RCC 7860 (cell line): Measurements from ENCODE around the gene BUB3.

ENCODE experiments used
- DNase-seq: peaks from one replicate; pipeline ENCODE4 v3.0.0-alpha.2; 2015; ENCODE audit warnings: low spot score
- FAIRE-seq: peaks from 2 replicates; lab custom pipeline; 2012; peaks lifted over from hg19 to GRCh38; lab: Jason Lieb, UNC

BUB3 gene

GRCh38 chr10:123154092-123154710 is at the start of gene BUB3:
Gene BUB3, plus strand, starts transcription at chr10:123154402. Its CDS starts 516 bp downstream, at chr10:123154918.
- peak; percentile 99 for DNase-seq
- peak; percentile 94 for FAIRE-seq

GRCh38 chr10:123109466-123109865 is 44.7 kb upstream of the BUB3 start:
- FAIRE-seq (no peak), DNase-seq (no peak)

DNA sequence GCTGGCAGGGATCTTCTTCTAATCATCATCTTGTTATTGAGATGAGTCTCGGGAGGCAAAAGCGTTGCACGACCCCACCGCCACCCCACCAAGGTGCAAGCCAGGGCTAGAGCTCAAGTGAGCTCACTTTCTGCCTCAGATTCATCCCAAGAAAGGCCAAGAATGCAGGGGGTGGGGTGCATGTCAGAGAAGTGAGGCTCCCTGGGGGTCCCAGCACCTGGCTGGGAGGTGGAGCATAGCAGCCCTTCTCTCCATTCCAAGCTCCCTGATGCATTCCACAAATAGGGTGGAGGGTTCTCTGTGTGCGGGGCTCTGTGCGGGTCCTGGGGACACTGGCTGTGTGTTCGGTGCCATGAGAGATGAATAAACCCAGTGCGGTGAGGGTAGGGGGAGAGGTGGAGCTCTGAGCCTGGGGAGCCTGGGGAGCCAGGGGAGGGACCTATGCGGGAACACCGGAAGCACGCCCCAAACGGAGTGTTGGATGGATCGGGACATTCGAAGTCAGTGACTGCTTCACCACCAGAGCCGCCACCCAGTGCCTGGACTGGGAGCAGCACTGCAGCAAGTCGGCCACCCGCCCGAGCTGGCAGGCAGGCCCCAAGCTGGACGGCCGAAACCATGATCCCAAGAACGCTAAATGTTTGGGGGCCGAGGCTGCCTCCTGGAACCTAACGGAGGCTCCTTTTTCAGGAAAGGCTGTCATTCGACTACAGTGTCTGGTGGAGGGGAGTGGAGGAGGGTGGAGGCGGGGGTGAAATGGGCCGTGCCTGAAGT is 36.4 kb upstream of the BUB3 start:
- DNase-seq (no peak), FAIRE-seq (no peak)

GRCh38 chr10:123119081-123119480 is 35.1 kb upstream of the BUB3 start:
- no peak for FAIRE-seq

DNA sequence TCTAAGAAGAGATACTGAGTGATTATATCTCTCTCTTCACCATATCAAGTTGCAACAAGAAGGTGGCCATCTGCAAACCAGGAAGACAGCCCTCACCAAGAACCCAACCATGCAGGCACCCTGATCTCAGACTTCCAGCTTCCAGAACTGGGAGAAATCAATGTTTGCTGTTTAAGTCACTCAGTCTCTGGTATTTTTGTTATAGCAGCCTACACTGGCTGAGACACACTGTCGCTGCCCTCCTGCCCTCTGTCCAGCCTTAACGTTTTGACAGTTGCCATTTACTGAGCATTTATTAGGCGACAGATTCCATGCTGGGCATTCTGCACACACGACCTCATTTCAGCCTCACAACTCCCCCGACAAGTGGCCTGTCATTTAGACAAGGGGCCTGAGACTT is 28.0 kb upstream of the BUB3 start:
- DNase-seq (no peak), FAIRE-seq (no peak)

More at GRCh38 chr10:123119081-123119480, 35.1 kb upstream of the BUB3 start:
- no peak for DNase-seq

DNA sequence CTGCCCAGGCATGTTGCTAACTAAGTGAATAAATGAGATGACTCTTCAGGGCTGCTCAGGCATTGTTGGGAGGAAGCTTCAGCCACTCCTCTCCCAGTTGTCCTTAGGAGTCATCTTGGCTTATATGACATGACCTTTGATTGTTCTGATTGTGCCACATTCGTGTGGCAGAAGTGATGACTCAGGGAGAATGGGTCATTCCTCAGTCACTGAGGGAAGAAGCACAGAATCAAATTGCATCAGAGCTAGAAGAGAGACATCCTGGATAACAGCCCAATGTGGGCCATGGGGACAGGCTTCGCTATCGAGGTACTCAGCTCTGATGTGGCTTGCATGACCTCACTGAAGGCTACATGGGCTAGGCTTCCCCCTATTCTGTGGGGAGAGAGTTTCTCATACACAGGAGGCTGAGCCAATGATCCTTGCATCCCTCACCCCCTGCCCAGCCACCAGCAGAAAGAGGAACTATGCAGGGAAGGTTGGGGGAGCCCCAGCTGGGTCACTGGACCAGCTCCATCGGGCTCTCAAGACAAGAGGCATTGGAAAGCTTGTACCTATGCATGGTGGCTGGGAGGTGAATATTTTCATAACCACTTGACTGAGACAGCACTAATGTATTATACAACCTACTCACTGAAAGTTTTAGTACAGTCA is 24.5 kb upstream of the BUB3 start:
- no peak for FAIRE-seq

DNA sequence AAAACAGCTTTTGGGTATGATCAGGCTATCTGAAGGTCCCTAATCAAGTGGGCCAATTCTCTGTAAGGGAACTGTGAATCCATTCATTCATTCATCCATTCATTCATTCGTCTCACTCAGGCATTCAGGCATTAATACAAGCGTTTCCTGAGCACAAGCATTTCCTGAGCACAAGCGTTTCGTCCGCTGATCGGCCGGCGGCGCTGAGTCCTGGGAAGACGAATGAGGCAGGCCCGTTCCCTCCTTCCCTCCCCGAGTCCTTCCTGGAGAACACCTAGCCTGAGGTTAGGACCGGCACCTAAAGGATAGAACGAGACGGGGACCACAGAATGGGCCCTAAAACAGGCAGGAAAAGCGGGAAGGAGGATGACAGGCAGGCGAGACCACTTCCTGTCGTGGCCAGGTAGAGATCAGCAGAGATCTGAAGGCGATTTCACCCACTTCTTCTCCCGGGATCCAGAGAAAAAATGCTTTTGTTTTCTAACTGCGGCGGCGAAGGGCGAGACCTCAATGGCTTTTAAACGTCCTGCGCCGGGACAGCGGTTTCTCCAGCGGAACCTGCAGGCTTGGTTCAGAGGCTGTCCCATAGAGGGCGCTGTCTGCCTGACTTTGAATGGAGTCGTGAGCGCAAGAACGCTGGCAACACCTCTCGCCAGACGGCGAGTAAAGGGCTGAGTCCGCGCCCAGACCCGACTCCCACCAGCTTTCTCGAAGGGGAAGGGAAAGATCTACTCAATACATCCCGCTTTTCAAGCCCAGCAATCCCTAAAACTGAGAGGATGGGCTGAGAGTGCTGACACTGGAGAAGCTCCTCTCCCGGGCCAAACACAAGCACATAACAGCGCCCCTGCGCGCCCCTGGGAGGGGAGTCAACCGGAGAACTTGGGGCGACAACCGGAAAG is 21.4 kb upstream of the BUB3 start:
- DNase-seq (peak; percentile 46), FAIRE-seq (no peak)

More for the DNA sequence above, 24.5 kb upstream of the BUB3 start:
- DNase-seq, result peak; percentile 63

GRCh38 chr10:123133541-123134342 is 20.5 kb upstream of the BUB3 start:
- DNase-seq (no peak), FAIRE-seq (no peak)

- DNase-seq (no peak), FAIRE-seq (no peak)
These were observed 19.8 kb upstream of the BUB3 start for GRCh38 chr10:123134343-123134914.

GRCh38 chr10:123134915-123135414 is 19.2 kb upstream of the BUB3 start:
- no peak for DNase-seq
- FAIRE-seq, result no peak

- FAIRE-seq (no peak), DNase-seq (no peak)
These were observed 18.6 kb upstream of the BUB3 start, which contains the start of gene HMX3 for GRCh38 chr10:123135415-123136141. Gene HMX3, plus strand, starts transcription at chr10:123135970. Its CDS starts 81 bp downstream, at chr10:123136051.

DNA sequence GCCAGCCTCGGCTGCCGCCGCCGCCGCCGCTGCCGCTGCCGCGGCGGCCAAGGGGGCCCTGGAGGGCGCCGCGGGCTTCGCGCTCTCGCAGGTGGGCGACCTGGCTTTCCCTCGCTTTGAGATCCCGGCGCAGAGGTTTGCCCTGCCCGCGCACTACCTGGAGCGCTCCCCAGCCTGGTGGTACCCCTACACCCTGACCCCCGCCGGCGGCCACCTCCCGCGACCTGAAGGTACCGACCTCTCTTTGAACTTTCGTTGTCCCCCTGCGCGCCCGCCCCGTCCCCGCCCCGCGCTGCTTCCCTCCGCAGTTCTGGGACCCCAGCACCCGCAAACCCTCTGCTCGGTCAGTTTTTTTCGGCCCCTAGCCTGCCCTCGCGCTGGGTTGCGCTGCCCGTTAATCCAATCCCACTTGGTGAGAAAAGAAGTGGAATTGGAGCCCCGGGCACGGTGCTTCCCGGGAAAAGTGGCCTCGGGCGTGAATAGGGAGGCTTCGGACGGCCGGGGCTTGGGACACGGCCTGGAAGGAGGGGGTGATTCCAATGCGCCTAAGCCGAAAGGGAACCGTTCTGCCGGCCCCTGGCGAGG is 17.9 kb upstream of the BUB3 start:
- DNase-seq (no peak), FAIRE-seq (no peak)

- no peak for FAIRE-seq
- no peak for DNase-seq
These were observed 17.2 kb upstream of the BUB3 start for GRCh38 chr10:123136806-123137642.

DNA sequence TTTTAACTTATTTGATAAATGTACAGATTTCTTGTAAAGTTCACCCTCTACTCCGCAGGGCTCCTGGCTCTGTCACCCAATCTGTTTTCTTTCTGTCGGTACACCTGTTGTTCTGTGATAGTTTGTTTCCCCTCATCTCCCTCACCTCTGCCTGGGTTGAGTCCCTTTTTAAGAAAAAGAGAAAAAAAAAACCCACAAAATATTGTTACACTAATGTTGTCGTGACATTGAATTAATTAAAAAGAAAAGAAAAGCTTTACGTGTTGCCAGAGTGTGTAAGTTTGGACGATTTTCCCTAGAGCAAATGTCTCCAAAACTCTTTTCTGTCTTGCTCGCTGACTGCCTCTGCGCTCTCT is 15.1 kb upstream of the BUB3 start:
- DNase-seq (no peak), FAIRE-seq (no peak)

- no peak for FAIRE-seq
- DNase-seq, result no peak
These were observed 14.6 kb upstream of the BUB3 start for GRCh38 chr10:123139521-123140163.

- FAIRE-seq, result no peak
These were observed 13.8 kb upstream of the BUB3 start for GRCh38 chr10:123140164-123140982.

More at GRCh38 chr10:123140164-123140982, 13.8 kb upstream of the BUB3 start:
- DNase-seq, result no peak
